ENCODE results near the gene LPP.

Gene LPP

DNA sequence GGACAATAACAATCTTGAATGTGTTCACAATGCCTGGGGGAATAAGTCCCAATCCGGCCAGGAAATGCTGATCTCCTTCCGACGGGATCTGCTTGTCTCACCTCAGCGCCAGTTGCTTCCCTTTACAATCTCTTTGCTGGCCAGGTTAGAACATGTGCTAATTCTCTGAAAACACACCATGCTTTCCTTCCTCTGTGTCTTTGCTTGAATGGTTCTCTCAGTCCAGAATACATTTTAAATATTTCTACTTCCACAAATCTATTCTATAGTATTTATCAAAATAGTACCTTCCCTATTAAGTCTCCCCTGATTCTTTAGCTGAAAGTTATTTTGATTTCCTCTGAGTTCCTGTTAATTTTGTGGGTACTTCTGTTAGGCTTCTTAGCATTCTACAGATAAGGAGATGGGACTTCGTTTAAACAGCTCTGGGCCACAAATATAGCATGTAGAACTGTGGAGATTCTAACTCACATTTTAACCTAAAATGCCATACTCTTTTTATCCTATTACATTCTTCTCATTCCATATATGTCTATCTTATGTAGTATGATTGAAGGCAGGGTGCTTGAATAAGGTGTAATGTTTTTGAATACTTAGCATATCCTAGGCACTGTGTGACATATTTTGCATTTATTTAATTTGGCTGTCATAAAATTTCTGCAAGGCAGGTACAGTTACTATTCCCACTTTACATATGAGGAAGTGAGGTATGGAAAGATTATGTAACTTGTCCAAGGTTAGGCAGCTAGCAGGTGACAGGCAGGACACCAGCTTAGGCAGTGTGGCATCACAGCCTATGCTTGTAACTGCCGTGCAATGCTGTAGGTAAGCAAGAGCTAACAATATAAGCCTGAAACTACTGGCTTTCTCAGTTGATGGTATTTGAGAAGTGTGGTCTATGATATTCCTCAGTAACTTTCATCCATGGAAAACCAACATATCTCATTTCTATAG lies 299.8 kb downstream of the LPP start:
- no peak for DNase-seq

DNA sequence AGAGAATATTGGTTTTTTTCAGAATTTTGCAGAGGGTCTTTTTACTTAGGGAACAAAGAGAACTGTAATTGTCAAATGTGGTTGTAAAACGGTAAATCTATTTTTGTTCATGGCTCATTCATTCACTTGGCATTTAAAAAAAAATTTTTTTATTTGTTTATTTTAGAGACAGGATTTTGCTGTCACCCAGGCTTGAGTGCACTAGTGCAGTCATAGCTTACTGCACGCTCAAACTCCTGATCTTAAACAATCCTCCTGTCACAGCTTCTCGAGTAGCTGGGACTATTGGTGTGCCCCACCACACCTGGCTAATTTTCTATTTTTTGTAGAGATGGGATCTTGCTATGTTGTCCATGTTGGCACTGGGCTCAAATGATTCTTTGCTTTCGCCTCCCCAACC lies 301.8 kb downstream of the LPP start:
- DNase-seq, result no peak

GRCh38 chr3:188458756-188459155 lies 304.8 kb downstream of the LPP start:
- no peak for DNase-seq

GRCh38 chr3:188465311-188465710 lies 311.4 kb downstream of the LPP start:
- DNase-seq, result no peak

- DNase-seq, result no peak
Measured at GRCh38 chr3:188468196-188468595, 314.2 kb downstream of the LPP start.

GRCh38 chr3:188468662-188469061 lies 314.7 kb downstream of the LPP start:
- DNase-seq, result no peak

DNA sequence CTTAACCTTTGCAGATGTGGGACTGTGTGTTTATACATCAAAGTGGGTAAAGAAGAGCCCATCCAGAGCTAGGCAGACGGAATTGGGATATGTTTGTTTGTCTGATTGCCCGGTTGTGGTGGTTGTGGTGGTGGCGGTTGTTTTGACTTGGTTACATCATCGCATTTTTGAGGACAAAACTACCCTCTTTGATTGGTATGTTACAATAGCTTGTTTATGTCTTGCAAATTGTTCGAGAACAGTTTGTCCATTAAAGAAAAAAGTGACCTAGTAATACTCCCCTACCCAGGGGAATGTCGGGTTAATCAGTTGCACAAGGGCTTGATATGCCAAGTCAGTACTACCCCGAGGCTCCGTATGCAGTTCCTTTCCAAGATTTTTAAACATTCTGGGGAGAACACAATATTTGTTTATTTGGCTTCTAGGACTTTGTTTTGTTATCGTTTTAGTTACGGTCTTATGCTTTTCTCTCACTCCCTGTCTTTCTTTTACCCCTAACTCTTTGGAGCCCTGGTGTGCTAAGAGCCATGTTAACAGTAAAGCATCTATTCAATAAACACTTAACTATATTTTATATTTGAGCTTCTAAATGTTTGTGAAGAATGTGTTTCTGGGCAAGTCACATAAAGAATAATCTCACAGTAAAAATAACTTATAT lies 315.4 kb downstream of the LPP start:
- no peak for DNase-seq

DNA sequence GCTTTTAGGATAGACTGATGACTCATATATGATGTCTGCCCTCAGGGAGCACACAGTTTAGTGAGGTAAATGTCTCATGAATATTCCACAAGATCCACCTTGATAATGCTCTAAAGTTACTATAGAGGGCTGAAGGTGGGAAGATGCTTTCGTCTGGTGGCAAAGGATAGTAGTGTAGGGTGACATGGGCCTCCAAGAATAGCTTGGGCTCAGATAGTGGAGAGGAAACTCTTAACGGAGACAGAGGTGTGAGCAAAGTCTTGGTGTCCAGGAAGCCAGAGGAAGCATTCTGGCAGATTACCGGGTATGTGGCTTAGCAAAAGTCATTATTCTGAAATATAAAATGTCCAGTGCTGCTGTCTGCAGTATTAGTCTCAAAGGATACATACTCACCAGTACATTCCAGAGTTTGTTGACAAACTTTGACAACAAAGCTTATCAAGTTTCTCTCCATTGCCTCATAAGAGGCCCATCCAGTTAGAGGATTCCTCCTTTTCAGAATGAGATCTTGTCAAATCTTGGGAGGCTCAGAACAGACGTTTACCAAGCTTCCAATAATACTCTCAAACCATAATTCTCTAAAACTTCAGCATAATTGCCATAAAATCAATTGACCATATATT lies 316.7 kb downstream of the LPP start:
- no peak for DNase-seq

DNA sequence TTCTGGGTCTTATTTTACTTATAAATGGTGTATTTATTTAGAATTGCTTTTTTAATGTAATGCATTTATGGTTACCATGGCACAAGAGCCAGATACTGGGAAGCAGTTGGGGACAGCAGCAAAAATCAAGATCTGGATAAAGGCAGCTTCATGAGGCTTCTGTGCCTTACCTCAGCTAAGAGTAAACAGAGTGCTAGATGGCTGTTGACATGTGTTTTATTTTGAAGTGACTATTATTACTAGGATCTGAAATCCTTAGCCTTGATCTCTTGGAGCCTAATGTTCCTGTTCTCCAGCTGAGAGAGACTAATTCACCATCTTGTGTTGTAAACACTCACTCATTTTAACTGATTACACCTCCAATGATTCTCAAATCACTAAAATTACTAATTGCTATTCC lies 317.8 kb downstream of the LPP start:
- DNase-seq, result no peak

DNA sequence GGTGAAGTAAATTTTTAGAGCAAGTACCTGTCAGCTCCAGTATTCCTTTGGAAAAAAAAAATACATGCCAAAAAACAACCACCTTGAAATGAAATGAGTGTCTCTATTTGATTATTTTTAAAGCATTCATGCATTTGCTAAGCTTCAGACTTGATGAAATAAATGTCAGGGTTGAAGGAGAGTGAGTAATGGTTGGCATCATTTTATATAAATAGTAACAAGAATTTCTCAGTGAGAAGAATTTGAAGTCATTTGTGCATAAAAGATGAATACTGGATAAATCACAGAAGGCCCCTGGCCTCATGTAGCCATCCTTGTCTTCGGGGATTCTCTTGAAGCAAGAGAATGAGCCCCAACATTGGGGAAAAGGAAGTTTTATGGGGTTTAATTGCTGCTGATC lies 318.4 kb downstream of the LPP start:
- no peak for DNase-seq

GRCh38 chr3:188473045-188473444 lies 319.1 kb downstream of the LPP start:
- DNase-seq, result no peak

GRCh38 chr3:188473591-188474288 lies 319.8 kb downstream of the LPP start:
- DNase-seq, result no peak

- DNase-seq, result no peak
Measured at GRCh38 chr3:188476935-188477334, 323.0 kb downstream of the LPP start.

- DNase-seq, result no peak
Measured at GRCh38 chr3:188480011-188480410, 326.1 kb downstream of the LPP start.

DNA sequence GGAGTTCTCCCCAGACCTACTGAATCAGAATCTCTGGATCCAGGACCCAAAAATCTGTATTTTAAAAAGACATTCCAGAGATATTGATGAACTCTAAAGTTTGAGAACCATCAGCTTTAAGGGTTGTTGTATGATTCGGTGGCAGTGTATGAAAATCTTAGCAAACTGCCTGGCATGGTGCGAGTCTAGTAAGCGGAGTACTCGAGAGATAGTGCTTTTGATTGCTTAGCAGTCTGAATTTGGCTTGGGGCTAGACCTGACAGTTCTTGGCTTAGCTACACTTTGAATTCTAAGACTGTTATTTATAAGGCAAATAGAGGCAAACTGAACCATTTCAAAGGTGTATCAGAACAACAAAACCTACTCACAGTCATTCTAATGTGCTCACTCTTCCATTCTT lies 329.0 kb downstream of the LPP start:
- no peak for DNase-seq

- no peak for DNase-seq
Measured at GRCh38 chr3:188486126-188486525, 332.2 kb downstream of the LPP start.

DNA sequence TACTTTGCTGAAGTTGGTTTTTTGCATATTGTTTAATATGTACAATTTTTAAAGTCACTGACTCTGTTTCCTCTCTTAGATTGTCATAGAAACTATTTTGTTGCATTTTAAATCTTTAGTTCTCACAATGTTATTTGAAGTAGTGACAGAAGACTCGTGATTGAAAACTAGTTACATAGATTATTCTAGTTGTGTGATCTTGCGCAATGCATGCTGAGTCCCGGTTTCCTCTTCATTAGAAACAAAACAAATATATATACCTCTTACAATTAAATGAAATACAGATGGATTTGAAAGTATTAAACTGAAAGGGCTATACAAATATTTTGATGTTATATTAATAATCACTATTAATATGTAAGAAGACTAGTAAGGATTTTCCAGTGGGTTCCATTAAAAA lies 333.0 kb downstream of the LPP start:
- no peak for DNase-seq

DNA sequence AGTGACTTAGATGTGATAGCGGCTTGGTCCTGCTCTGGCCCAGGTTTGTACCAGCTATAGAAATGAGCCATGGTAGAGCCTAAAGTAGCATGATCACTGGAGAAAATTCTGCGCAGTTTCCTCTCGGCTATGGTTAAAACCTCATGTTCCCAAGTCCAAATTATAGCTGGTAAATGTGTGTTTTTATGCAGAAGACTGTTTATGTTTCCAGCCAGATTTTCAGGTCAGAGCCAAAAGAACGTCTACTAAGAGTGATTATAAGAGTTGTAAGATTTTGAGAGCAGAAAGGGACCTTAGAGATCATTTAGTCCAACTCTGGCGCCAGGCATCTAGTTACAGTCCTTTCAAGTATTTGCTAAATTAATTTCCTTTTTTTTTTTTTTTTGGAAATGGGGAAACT lies 333.7 kb downstream of the LPP start:
- no peak for DNase-seq

- no peak for DNase-seq
Measured at GRCh38 chr3:188488801-188489200, 334.8 kb downstream of the LPP start.

DNA sequence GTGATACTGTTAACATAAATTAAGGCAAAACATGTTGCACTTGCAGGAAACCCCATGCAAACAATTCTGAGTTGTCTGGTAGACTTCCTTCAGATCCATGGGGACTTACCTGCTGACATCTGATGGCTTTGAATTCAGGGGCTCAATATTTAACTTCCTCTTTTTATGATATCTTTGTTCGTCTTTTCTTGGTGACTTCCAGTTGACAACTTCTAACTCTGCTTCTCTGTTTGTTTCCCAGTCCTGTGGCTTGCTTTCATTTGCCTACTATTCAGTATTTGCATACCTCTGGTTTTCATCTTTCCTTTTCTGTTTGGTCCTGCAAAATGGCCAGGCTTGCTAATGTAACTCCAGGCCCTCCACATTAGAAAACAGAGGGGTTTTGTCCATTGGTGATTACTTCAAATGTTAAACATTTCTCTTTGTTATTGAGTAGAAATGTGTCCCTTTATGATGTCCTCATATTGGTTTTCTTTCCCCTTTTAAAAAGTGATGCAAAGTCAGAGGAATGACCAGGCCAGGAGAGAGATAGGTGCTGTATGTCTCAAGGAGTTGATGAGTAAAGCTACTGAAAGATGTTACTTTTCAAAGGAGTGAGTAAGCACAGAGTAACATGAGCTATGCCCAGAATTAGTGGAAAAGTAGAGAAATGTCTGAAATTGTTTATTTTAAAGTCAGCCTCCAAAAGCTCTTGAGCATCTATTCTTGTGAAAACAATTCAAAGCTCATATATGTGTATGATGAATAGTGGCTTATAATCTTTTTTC lies 335.9 kb downstream of the LPP start:
- no peak for DNase-seq

DNA sequence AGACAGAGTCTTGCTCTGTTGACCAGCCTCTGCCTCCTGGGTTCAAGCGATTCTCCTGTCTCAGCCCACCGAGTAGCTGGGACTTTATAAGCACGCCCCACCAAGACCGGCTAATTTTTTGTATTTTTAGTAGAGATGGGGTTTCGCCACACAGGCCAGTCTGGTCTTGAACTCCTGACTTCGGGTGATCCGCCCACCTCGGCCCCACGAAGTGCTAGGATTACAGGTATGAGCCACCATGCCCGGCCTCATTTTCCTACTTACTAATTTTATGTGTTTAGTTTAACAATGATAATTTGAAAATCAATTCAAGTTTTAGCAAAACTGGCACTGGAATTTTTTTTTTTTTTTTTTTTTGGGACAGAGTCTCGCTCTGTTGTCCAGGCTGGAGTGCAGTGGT lies 336.5 kb downstream of the LPP start:
- no peak for DNase-seq

DNA sequence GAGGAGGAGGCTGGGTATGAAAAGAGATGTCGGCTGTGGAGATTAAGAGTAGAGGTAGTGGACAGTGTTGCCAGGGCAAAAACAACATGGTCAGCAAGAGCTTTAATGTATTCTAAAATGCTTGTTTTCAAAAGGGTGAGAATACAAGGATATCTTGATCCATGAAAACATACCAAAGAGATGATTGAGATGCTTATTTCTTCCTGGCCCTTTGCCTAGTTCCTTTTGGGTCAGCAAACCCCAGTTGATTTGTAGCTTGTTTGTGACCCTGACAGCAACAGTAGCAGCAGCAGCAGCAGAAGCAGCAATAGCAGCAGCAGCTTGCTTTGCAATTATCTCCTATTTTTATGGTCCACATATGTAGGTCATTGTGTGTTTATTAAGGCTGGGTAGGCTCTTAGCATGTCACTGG lies 337.3 kb downstream of the LPP start:
- DNase-seq, result no peak

GRCh38 chr3:188496390-188496789 lies 342.4 kb downstream of the LPP start:
- no peak for DNase-seq

Data from NCI-H748 treated with DMSO at 0.1 percent for 48 hours (cell line).